Skin of body (tissue), 2 donors: Measurements from ENCODE around the gene LYST. TPM values are rescaled to one million over a fixed set of nuclear protein-coding genes. Genes with fewer than 3 reads are reported as not detected.
"Not testable (repeated sequence)": the region's sequence is repeated elsewhere in the genome, so short reads cannot be mapped to it uniquely, and the experiment has no call there.

Source experiments
- DNase-seq: peaks from one replicate; lab custom pipeline; 2025; lab: John Stamatoyannopoulos, UW
- total RNA-seq: library from RNA; depleted of rRNA; stranded (reverse); fragments of >200 nt; gene quantifications from one replicate; pipeline ENCODE4 v1.2.3, GENCODE V29; 2014

LYST gene
- total RNA-seq, 1 donor from 2014 or later: 48.6 TPM

GRCh38 chr1:235639226-235640205, 227.2 kb downstream of the LYST start:
- no peak for DNase-seq

GRCh38 chr1:235638612-235639011, 228.1 kb downstream of the LYST start:
- DNase-seq: not testable (repeated sequence)

- no peak for DNase-seq
Observed at GRCh38 chr1:235637756-235638534, 228.8 kb downstream of the LYST start.

GRCh38 chr1:235635938-235636662, 230.6 kb downstream of the LYST start:
- no peak for DNase-seq

GRCh38 chr1:235632506-235633401, 234.0 kb downstream of the LYST start:
- DNase-seq: peak; percentile 28

- DNase-seq: no peak
Observed at GRCh38 chr1:235631816-235632215, 234.9 kb downstream of the LYST start.

- no peak for DNase-seq
Observed at GRCh38 chr1:235628316-235629005, 238.2 kb downstream of the LYST start.

- DNase-seq: no peak
Observed at GRCh38 chr1:235625831-235626230, 240.9 kb downstream of the LYST start.

- DNase-seq: no peak
Observed at GRCh38 chr1:235625340-235625739, 241.4 kb downstream of the LYST start.

- peak; percentile 4 for DNase-seq
Observed at GRCh38 chr1:235624721-235625333, 241.9 kb downstream of the LYST start.

- DNase-seq: no peak
Observed at GRCh38 chr1:235622936-235623779, 243.5 kb downstream of the LYST start.

- DNase-seq: not testable (repeated sequence)
Observed at GRCh38 chr1:235619149-235619548, 247.6 kb downstream of the LYST start.

GRCh38 chr1:235617808-235618207, 248.9 kb downstream of the LYST start:
- DNase-seq: no peak

GRCh38 chr1:235617140-235617539, 249.6 kb downstream of the LYST start:
- DNase-seq: no peak

- DNase-seq: no peak
Observed at GRCh38 chr1:235614442-235614954, 252.2 kb downstream of the LYST start.

- DNase-seq: no peak
Observed at GRCh38 chr1:235613602-235614001, 253.1 kb downstream of the LYST start.

- no peak for DNase-seq
Observed at GRCh38 chr1:235612761-235613160, 253.9 kb downstream of the LYST start.
